ENCODE measurements around the gene RPRD1B.

The RPRD1B gene

GRCh38 chr20:38120625-38120988 lies 87.1 kb downstream of the RPRD1B start:
- H3F3A ChIP-seq (ENCODE audit: low read depth), result no peaks in the 10 kb centered on the region
- TF ChIP-seq EZH2phosphoT487 (IDR thresholded peaks at IDR 0.05; ENCODE audit: borderline replicate concordance) (no peak), CTCF (conservative IDR thresholded peaks at IDR 0.05; ENCODE audit: low read length) (no peak)

GRCh38 chr20:38121741-38122140 lies 88.2 kb downstream of the RPRD1B start:
- TF ChIP-seq EZH2phosphoT487 (IDR thresholded peaks at IDR 0.05; ENCODE audit: borderline replicate concordance) (no peak), CTCF (conservative IDR thresholded peaks at IDR 0.05; ENCODE audit: low read length) (no peak)

More at GRCh38 chr20:38120625-38120988, 87.1 kb downstream of the RPRD1B start:
- no peaks in the 10 kb centered on the region for H3K27me3 ChIP-seq (ENCODE audit: insufficient read depth, low read length, poor library complexity, severe bottlenecking)
- no peak overlapping the region for H3K4me2 ChIP-seq (ENCODE audit: low read depth, low read length, poor library complexity, severe bottlenecking)
- H3K4me3 ChIP-seq (ENCODE audit: low read length, poor library complexity, severe bottlenecking), result no peak overlapping the region
- H3K9me3 ChIP-seq (ENCODE audit: insufficient read depth, low read depth, low read length), result no peaks in the 10 kb centered on the region
- H3K36me3 ChIP-seq (ENCODE audit: insufficient read depth, low read length), result no peaks in the 10 kb centered on the region
- H3K9ac ChIP-seq (ENCODE audit: low read depth, low read length, poor library complexity, severe bottlenecking), result no peak overlapping the region
- H4K20me1 ChIP-seq (ENCODE audit: insufficient read depth, low read length, poor library complexity, severe bottlenecking), result no peaks in the 10 kb centered on the region
- no peaks in the 10 kb centered on the region for H3K9me2 ChIP-seq (replicated peaks; ENCODE audit: low read depth, low read length)
- H2AFZ ChIP-seq (ENCODE audit: low read length), result no peak overlapping the region
- no peaks in the 10 kb centered on the region for H3K79me2 ChIP-seq (ENCODE audit: insufficient read depth, low read length)
- H3K4me1 ChIP-seq (ENCODE audit: insufficient read depth, low read length, poor library complexity, severe bottlenecking), result no peaks in the 10 kb centered on the region

GRCh38 chr20:38123021-38123587 lies 89.6 kb downstream of the RPRD1B start:
- Histone ChIP-seq H3K9me3 (ENCODE audit: insufficient read depth, low read depth, low read length) (no peaks in the 10 kb centered on the region), H3F3A (ENCODE audit: low read depth) (no peaks in the 10 kb centered on the region), H3K79me2 (ENCODE audit: insufficient read depth, low read length) (no peaks in the 10 kb centered on the region), H3K9me2 (replicated peaks; ENCODE audit: low read depth, low read length) (no peaks in the 10 kb centered on the region), H3K4me1 (ENCODE audit: insufficient read depth, low read length, poor library complexity, severe bottlenecking) (peaks cover under 1% of the 10 kb centered on the region), H4K20me1 (ENCODE audit: insufficient read depth, low read length, poor library complexity, severe bottlenecking) (no peaks in the 10 kb centered on the region), H3K4me3 (ENCODE audit: low read length, poor library complexity, severe bottlenecking) (no peak overlapping the region), H3K27me3 (ENCODE audit: insufficient read depth, low read length, poor library complexity, severe bottlenecking) (no peaks in the 10 kb centered on the region), H3K36me3 (ENCODE audit: insufficient read depth, low read length) (no peaks in the 10 kb centered on the region), H3K4me2 (ENCODE audit: low read depth, low read length, poor library complexity, severe bottlenecking) (no peak overlapping the region), H3K9ac (ENCODE audit: low read depth, low read length, poor library complexity, severe bottlenecking) (no peak overlapping the region), H2AFZ (ENCODE audit: low read length) (no peak overlapping the region)
- TF ChIP-seq EZH2phosphoT487 (IDR thresholded peaks at IDR 0.05; ENCODE audit: borderline replicate concordance) (no peak), CTCF (conservative IDR thresholded peaks at IDR 0.05; ENCODE audit: low read length) (no peak)

More at GRCh38 chr20:38121741-38122140, 88.2 kb downstream of the RPRD1B start:
- Histone ChIP-seq H3K4me2 (ENCODE audit: low read depth, low read length, poor library complexity, severe bottlenecking) (no peak overlapping the region), H3K9ac (ENCODE audit: low read depth, low read length, poor library complexity, severe bottlenecking) (no peak overlapping the region), H3K4me1 (ENCODE audit: insufficient read depth, low read length, poor library complexity, severe bottlenecking) (no peaks in the 10 kb centered on the region), H3K9me2 (replicated peaks; ENCODE audit: low read depth, low read length) (no peaks in the 10 kb centered on the region), H3F3A (ENCODE audit: low read depth) (no peaks in the 10 kb centered on the region), H3K4me3 (ENCODE audit: low read length, poor library complexity, severe bottlenecking) (no peak overlapping the region), H4K20me1 (ENCODE audit: insufficient read depth, low read length, poor library complexity, severe bottlenecking) (no peaks in the 10 kb centered on the region), H3K79me2 (ENCODE audit: insufficient read depth, low read length) (no peaks in the 10 kb centered on the region), H3K9me3 (ENCODE audit: insufficient read depth, low read depth, low read length) (no peaks in the 10 kb centered on the region), H3K36me3 (ENCODE audit: insufficient read depth, low read length) (no peaks in the 10 kb centered on the region), H3K27me3 (ENCODE audit: insufficient read depth, low read length, poor library complexity, severe bottlenecking) (no peaks in the 10 kb centered on the region), H2AFZ (ENCODE audit: low read length) (no peak overlapping the region)
